AG09309 (cell line): Measurements from ENCODE around the gene RNU1-2.
"Not testable (repeated sequence)": the region's sequence is repeated elsewhere in the genome, so short reads cannot be mapped to it uniquely, and the experiment has no call there.

Source experiments
- DNase-seq: peaks from one replicate; pipeline ENCODE4 v3.0.0-alpha.2; 2010; ENCODE audit warnings: low read depth
- H3K4me3 ChIP-seq: 2 replicates; pipeline ENCODE4 v1.5.1; 2011; ENCODE audit warnings: mild to moderate bottlenecking, low read depth, low read length, moderate library complexity; ENCODE audit not compliant: control insufficient read depth

The RNU1-2 gene

GRCh38 chr1:16895598-16896315 lies at the start of gene RNU1-2:
Gene RNU1-2 (plus strand): TSS chr1:16895980.
- DNase-seq, result peak; percentile 100
- peak within 1 kb of the TSS; percentile 33 for H3K4me3 ChIP-seq

DNA sequence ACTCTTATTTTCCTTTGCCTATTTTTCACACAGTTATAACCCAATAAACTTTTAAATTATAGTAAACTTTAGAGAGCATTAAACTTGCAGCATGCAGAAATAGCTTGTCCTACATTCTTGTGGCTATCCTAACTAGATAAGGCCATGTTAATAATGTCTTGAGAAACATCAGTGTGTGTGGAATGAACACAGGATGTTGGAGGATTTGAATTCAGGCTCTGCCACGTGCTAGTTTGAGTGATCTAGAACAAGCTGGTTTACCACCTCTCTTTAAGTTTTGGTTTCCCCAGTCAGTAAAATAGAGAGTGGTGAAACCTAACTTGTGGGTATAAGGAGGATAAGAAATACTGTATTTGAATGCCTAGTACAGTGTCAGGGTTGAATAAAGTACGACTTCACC lies 39.6 kb upstream of the RNU1-2 start:
- H3K4me3 ChIP-seq, DNase-seq: not testable (repeated sequence)

DNA sequence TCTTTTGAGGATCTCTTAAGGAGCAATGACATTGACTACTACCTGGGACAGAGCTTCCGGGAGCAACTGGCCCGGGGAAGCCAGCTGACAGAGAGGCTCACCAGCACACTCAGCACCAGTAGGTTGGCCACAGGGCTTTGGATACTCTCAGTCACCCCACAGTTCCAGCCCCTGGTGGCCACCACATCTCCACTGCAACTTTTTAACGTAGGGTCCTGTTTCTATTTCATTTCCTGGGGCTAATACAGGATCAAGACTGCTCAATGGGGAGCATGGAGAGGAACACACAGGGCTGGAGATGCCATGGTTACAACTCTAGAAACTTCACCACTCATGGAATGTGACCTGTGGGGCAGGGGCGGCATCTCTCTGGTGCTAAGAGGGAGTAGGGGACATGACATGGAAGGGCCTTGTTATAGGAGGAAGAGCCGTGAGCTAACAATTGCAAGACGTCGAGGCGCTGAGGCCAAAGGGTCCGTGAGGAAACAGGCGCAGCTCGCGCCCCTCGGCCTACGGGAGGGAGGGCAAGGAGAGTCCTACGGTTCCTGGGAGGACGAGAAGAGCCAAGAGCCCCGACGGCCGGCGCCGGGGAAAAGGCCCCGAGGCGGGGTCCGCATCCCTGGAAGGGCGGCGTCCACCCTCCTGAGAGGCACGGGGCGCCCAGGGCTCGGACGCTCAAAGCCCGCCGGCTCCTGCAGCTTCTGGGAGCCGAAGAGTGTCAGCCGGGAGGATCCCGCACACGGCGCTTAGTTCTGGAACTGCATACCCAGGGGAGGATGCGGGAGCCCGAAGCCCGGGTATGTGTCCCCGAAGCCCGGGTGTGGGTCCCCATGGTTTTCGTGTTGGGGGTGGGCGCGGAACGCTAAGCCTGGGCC lies 36.4 kb upstream of the RNU1-2 start:
- not testable (repeated sequence) for DNase-seq, H3K4me3 ChIP-seq

- DNase-seq, H3K4me3 ChIP-seq: not testable (repeated sequence)
Observed at GRCh38 chr1:16860048-16860447, 35.7 kb upstream of the RNU1-2 start.

DNA sequence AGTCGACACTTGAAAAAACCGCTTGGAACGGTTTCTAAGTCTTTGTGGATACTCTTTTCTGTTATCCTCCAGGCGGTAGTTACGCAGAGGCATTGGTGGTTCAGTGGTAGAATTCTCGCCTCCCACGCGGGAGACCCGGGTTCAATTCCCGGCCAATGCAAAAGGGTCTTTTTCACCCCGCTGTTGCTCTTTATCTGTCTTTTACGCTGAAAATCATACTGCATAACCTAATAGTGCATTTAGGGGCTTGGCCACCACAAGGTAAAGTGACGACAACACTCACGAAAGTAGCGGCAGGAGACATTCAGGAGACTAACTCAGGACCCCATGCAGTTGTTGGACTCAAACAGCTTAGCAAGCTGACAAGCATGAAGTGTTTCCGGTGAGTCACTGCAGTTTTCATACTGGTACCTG lies 33.9 kb upstream of the RNU1-2 start:
- DNase-seq, H3K4me3 ChIP-seq: not testable (repeated sequence)

DNA sequence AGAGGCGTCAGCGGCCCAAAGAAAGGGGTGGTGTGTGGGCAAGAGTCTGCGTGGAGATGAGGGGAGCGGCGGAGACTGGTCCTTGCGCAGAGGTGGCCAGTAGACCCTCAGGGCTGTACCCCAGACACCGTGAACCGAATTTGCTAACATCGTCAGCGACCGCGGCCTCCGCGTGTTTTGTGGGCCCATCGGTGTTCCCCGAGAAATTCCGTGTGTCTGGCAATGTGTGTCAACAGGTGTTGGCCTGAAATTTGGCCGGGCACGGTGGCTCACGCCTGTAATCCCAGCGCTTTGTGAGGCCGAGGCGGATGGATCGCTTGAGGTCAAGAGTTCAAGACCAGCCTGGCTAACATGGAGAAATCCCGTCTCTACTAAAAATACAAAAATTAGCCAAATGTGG lies 33.4 kb upstream of the RNU1-2 start:
- DNase-seq, H3K4me3 ChIP-seq: not testable (repeated sequence)

DNA sequence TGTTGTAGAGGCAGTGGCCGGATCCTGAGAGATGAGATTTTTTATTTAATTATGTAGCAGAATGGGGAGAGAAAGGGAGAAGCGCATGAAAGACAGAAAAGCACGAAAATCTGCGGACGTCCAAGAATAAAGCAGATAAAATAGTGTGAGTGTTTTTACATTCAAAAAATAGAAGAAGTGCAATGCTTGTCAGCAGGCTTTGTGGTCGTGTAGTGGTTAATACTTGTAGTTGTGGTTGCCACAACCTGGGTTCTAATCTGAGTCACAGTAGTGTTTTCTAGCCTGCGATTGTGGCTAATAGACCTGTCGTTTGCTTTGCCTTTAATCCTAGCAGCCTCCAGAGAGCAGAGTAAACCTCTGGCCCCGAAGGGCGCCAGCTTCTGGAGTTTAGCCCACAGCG lies 32.8 kb upstream of the RNU1-2 start:
- not testable (repeated sequence) for H3K4me3 ChIP-seq, DNase-seq

GRCh38 chr1:16866926-16867707 lies 28.7 kb upstream of the RNU1-2 start:
- H3K4me3 ChIP-seq, DNase-seq: not testable (repeated sequence)

- not testable (repeated sequence) for DNase-seq, H3K4me3 ChIP-seq
Observed at GRCh38 chr1:16868787-16869186, 27.0 kb upstream of the RNU1-2 start.

DNA sequence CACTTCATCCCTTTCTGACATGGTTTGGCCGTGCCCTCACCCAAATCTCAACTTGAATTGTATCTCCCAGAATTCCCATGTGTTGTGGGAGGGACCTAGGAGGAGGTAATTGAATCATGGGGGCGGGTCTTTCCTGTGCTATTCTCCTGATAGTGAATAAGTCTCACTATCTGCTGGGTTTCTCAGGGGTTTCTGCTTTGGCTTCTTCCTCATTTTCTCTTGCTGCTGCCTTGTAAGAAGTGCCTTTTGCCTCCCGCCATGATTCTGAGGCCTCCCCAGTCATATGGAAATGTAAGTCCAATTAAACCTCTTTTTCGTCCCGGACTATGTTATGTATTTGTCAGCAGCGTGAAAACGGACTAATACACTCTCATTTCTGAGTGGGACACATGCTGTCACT lies 25.8 kb upstream of the RNU1-2 start:
- not testable (repeated sequence) for DNase-seq, H3K4me3 ChIP-seq

DNA sequence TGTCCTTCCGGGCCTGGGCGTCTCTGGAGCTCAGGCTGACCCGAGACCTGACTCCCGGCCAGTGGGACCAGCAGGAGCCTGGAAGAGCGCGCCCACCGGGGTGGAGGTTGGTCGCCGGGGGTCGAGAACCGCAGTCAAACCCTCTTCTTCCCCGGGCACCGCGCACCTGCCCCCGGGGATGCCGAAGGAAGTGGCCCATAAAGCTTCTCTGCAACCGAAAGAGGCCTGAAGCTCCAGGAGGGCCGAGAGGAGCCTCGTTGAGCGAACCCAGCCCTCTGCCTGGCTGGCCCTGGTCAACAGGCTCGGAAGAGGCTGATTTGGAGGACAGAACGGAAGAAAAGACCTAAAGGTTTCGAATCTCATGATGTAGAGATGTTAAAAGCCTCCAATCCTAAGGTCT lies 24.6 kb upstream of the RNU1-2 start:
- not testable (repeated sequence) for DNase-seq, H3K4me3 ChIP-seq

- peak; percentile 24 for DNase-seq
- H3K4me3 ChIP-seq, result not testable (repeated sequence)
Observed at GRCh38 chr1:16872152-16873075, 23.4 kb upstream of the RNU1-2 start.

GRCh38 chr1:16873076-16873879 lies 22.5 kb upstream of the RNU1-2 start:
- not testable (repeated sequence) for DNase-seq, H3K4me3 ChIP-seq

DNA sequence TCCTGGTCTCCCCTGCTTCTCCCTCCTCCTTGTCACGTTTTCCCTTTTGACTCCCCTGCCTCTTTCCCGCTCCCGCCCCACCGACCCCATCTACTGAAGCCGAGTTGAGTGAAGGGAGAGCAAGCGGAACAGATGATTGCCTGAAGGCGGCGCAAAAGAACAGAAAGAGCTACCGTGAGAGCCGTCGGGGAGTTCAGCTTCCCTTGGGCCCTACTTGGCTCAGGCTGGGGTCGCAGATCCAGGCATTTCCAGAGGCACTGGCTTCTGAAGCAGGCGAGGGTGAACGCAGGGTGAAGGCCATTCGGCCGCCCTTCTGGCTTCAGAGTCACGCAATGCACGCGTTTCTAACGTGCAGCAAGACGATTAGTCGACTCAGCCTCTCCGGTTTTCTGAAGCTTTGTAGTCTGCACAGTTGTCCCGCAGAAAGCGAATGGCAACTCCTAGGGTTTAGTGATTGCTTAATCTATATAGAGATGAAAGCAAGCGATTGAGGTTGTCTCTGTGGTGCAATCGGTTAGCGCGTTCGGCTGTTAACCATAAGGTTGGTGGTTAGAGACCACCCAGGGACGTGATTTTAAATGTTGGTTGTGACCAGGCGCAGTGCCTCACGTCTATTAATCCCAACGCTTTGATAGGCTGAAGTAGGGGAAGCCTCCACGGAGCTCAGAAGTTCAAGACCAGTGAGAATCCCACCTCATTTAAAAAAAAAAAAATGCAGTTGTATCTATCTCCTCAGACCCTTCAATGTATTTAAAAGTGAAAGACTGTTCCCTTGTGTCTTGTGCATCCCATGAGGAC lies 20.6 kb upstream of the RNU1-2 start:
- DNase-seq, result not testable (repeated sequence)

DNA sequence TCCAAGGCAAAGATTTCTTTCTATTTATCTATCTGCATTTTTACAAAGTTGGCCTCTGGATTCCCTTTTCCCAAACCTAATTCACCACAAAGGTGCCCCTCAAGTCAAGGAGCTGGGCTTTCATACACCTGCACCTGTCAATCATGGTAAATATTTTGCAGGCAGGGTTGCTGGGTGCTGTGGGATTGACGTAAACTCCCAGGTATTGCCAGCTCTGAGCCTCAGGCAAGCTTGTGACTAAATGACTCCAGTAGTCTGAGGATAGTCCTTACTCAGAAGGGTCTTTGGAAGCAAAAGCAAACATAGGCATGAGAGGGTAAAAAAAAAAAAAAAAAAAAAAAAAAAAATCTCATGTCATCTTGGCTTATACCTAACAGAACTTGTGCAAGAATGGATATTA lies 14.0 kb upstream of the RNU1-2 start:
- not testable (repeated sequence) for H3K4me3 ChIP-seq, DNase-seq

More for the DNA sequence above, 20.6 kb upstream of the RNU1-2 start:
- H3K4me3 ChIP-seq, result not testable (repeated sequence)
